K562 (cell line): ENCODE data around the gene FBXL12. TPM values are rescaled to one million over a fixed set of nuclear protein-coding genes. Genes with fewer than 3 reads are reported as not detected.

Source experiments
- CEBPZ ChIP-seq: fragments of 150-350 bp; IDR thresholded peaks from 2 replicates; pipeline ENCODE4 v1.6.1; 2014; ENCODE audit warnings: low read depth, mild to moderate bottlenecking, low read length, borderline replicate concordance
- DDX20 ChIP-seq: fragments of 450-650 bp; IDR thresholded peaks from 2 replicates; pipeline ENCODE4 v1.6.1; 2016; ENCODE audit warnings: missing genetic modification characterization, low read depth, mild to moderate bottlenecking, missing compliant biosample characterization, moderate library complexity
- HDAC6 ChIP-seq: IDR thresholded peaks from 2 replicates; pipeline ENCODE4 v1.6.1; 2012; ENCODE audit warnings: low read depth, mild to moderate bottlenecking, control low read depth, inconsistent platforms, low read length, moderate library complexity
- MBD1 ChIP-seq: fragments of 250-450 bp; sonication (Bioruptor Pico); IDR thresholded peaks from 2 replicates; pipeline ENCODE4 v1.8.0; 2022; ENCODE audit warnings: inconsistent platforms
- MTA1 ChIP-seq: fragments of 450-650 bp; IDR thresholded peaks from 2 replicates; pipeline ENCODE4 v1.6.1; 2017; ENCODE audit warnings: borderline replicate concordance
- NBN ChIP-seq: fragments of 450-650 bp; IDR thresholded peaks from 2 replicates; pipeline ENCODE4 v1.6.1; 2016; ENCODE audit warnings: low read depth, mild to moderate bottlenecking
- NFIX ChIP-seq: fragments of 250-450 bp; sonication (Bioruptor Pico); IDR thresholded peaks from 2 replicates; pipeline ENCODE4 v1.4.0; 2020; ENCODE audit warnings: low read depth, mild to moderate bottlenecking, moderate library complexity
- RBM25 ChIP-seq: fragments of 200-400 bp; formaldehyde crosslinking; IDR thresholded peaks from 2 replicates; pipeline ENCODE4 v1.6.1; 2018; ENCODE audit warnings: low read length, low read depth, moderate library complexity; ENCODE audit not compliant: severe bottlenecking
- RERE ChIP-seq: sonication (generic); formaldehyde crosslinking; IDR thresholded peaks from 2 replicates; pipeline ENCODE4 v1.8.0; 2023; ENCODE audit warnings: missing genetic modification reagents, mild to moderate bottlenecking, borderline replicate concordance
- SMAD3 ChIP-seq: fragments of 450-650 bp; formaldehyde crosslinking; conservative IDR thresholded peaks from 2 replicates; pipeline ENCODE4 v1.4.0; 2020; ENCODE audit warnings: mild to moderate bottlenecking
- TFAP4 ChIP-seq: sonication (generic); formaldehyde crosslinking; IDR thresholded peaks from 2 replicates; pipeline ENCODE4 v1.8.0; 2022; ENCODE audit warnings: missing genetic modification reagents, mild to moderate bottlenecking, moderate library complexity, borderline replicate concordance
- ZNF23 ChIP-seq: fragments of 250-450 bp; sonication (Bioruptor Pico); IDR thresholded peaks from 2 replicates; pipeline ENCODE4 v1.4.0; 2020; ENCODE audit warnings: mild to moderate bottlenecking
- ZNF436 ChIP-seq: fragments of 250-450, 450-650 bp; sonication (Bioruptor Pico); formaldehyde crosslinking; IDR thresholded peaks from 2 replicates; pipeline ENCODE4 v1.7.0; 2020; ENCODE audit warnings: mild to moderate bottlenecking
- ZNF77 ChIP-seq: fragments of 250-450 bp; sonication (Bioruptor Pico); IDR thresholded peaks from 2 replicates; pipeline ENCODE4 v1.5.0; 2020
- polyA plus RNA-seq, 8 experiments: library from polyadenylated mRNA; depleted of rRNA in 4 of 8; stranded (reverse) in 5 of 8; unstranded in 3 of 8; fragments of >200 nt; fragmentation: Nextera tagmentation in 2 of 8; fragmentation: Illumina TruSeq in 1 of 8; extraction: Ambion mirVana in 2 of 8; extraction: Trizol in 1 of 8; gene quantifications; 2 replicates each; pipeline versions ENCODE4 v1.2.1 to v1.2.3, GENCODE V29; 2011 to 2014; ENCODE audit warnings: inconsistent platforms in 1 of 8, missing spikeins in 1 of 8
- total RNA-seq, 7 experiments: library from RNA; depleted of rRNA in 6 of 7; stranded (reverse); fragments of >200 nt in 6 of 7; fragmentation: Illumina TruSeq in 2 of 7; extraction: Trizol in 2 of 7; gene quantifications; 2 replicates each; pipeline versions ENCODE4 v1.2.1 to v1.2.3, GENCODE V29; 2011 to 2021; ENCODE audit warnings: low replicate concordance in 1 of 7

FBXL12 gene
- total and polyA plus RNA-seq, 9 of the 15 experiments (the other 6 are each of a cell fraction or from before 2014, with no cell fraction given), result 2.7 to 40.5 (median 26.5) TPM

GRCh38 chr19:9768175-9769112 lies 50.4 kb downstream of the FBXL12 start, which contains the start of gene ZNF846 (continued):
- TF ChIP-seq RERE (CRISPR knock-in tag) (no peak), MBD1 (CRISPR knock-in tag) (no peak), NFIX (CRISPR knock-in tag) (no peak), ZNF23 (CRISPR knock-in tag) (no peak), TFAP4 (CRISPR knock-in tag) (peak; percentile 89), SMAD3 (CRISPR knock-in tag) (no peak), ZNF436 (CRISPR knock-in tag) (no peak), ZNF77 (no peak), CEBPZ (no peak), MTA1 (peak; percentile 81; the same call in 1 of the 2 replicates), NBN (peak; percentile 81), DDX20 (tag) (no peak), HDAC6 (no peak), RBM25 (no peak)
